ENCODE results near the gene CHPF.
A peak's percentile ranks its signal among the peaks of the same experiment; 100 is the strongest.

CHPF gene

GRCh38 chr2:219569635-219570034 is 26.0 kb upstream of the CHPF start:
- FAIRE-seq (no peak), DNase-seq (ENCODE audit: extremely low spot score, insufficient read length, low read depth) (no peak)

- DNase-seq (ENCODE audit: extremely low spot score, insufficient read length, low read depth) (no peak), FAIRE-seq (no peak)
Observed at GRCh38 chr2:219569041-219569440, 25.4 kb upstream of the CHPF start.

- FAIRE-seq, result no peak
Observed at GRCh38 chr2:219567791-219568361, 24.3 kb upstream of the CHPF start.

GRCh38 chr2:219567131-219567530 is 23.5 kb upstream of the CHPF start:
- FAIRE-seq (no peak), DNase-seq (ENCODE audit: extremely low spot score, insufficient read length, low read depth) (no peak)

More at GRCh38 chr2:219567791-219568361, 24.3 kb upstream of the CHPF start:
- DNase-seq (ENCODE audit: extremely low spot score, insufficient read length, low read depth), result no peak

- DNase-seq (ENCODE audit: extremely low spot score, insufficient read length, low read depth), result no peak
- FAIRE-seq, result no peak
Observed at GRCh38 chr2:219566640-219567039, 23.0 kb upstream of the CHPF start.

GRCh38 chr2:219565130-219566080 is 21.8 kb upstream of the CHPF start:
- no peak for FAIRE-seq
- DNase-seq (ENCODE audit: extremely low spot score, insufficient read length, low read depth), result no peak

- DNase-seq (ENCODE audit: extremely low spot score, insufficient read length, low read depth), result no peak
- FAIRE-seq, result no peak
Observed at GRCh38 chr2:219563271-219563928, 19.8 kb upstream of the CHPF start.

GRCh38 chr2:219562049-219563020 is 18.7 kb upstream of the CHPF start:
- no peak for FAIRE-seq
- DNase-seq (ENCODE audit: extremely low spot score, insufficient read length, low read depth), result no peak

- FAIRE-seq (no peak), DNase-seq (ENCODE audit: extremely low spot score, insufficient read length, low read depth) (no peak)
Observed at GRCh38 chr2:219561179-219562048, 17.8 kb upstream of the CHPF start.

GRCh38 chr2:219560893-219561178 is 17.2 kb upstream of the CHPF start:
- FAIRE-seq (no peak), DNase-seq (ENCODE audit: extremely low spot score, insufficient read length, low read depth) (no peak)

GRCh38 chr2:219560037-219560892 is 16.7 kb upstream of the CHPF start:
- peak; percentile 44 for DNase-seq (ENCODE audit: extremely low spot score, insufficient read length, low read depth)
- FAIRE-seq, result no peak

GRCh38 chr2:219559156-219559915 is 15.7 kb upstream of the CHPF start:
- no peak for FAIRE-seq
- no peak for DNase-seq (ENCODE audit: extremely low spot score, insufficient read length, low read depth)

- FAIRE-seq (no peak), DNase-seq (ENCODE audit: extremely low spot score, insufficient read length, low read depth) (no peak)
Observed at GRCh38 chr2:219557791-219558785, 14.5 kb upstream of the CHPF start.

GRCh38 chr2:219557320-219557719 is 13.7 kb upstream of the CHPF start:
- no peak for FAIRE-seq
- no peak for DNase-seq (ENCODE audit: extremely low spot score, insufficient read length, low read depth)

- FAIRE-seq (no peak), DNase-seq (ENCODE audit: extremely low spot score, insufficient read length, low read depth) (no peak)
Observed at GRCh38 chr2:219556413-219556812, 12.8 kb upstream of the CHPF start.

- no peak for FAIRE-seq
- no peak for DNase-seq (ENCODE audit: extremely low spot score, insufficient read length, low read depth)
Observed at GRCh38 chr2:219555956-219556355, 12.3 kb upstream of the CHPF start.

Measured in GM18507 (cell line).